KOPT-K1 (cell line): ENCODE data around the gene SSTR5.

Experiments used
- H3K27ac ChIP-seq: fragments of 200-600 bp; sonication (generic); 2 replicates; pipeline ENCODE4 v1.5.1; 2016; ENCODE audit warnings: antibody characterized with exemption, mild to moderate bottlenecking, low read depth, low read length; ENCODE audit not compliant: poor library complexity, severe bottlenecking
- H3K36me3 ChIP-seq: fragments of 200-600 bp; sonication (generic); 2 replicates; pipeline ENCODE4 v1.5.1; 2017; ENCODE audit warnings: antibody characterized with exemption, mild to moderate bottlenecking, low read length, moderate library complexity; ENCODE audit not compliant: insufficient read depth
- H3K9me3 ChIP-seq: fragments of 200-600 bp; sonication (generic); 2 replicates; pipeline ENCODE4 v1.5.1; 2017; ENCODE audit warnings: antibody characterized with exemption, low read length, mild to moderate bottlenecking; ENCODE audit not compliant: insufficient read depth, poor library complexity, severe bottlenecking

SSTR5 gene

GRCh38 chr16:1035066-1035415 is 37.5 kb upstream of the SSTR5 start:
- no peaks in the 10 kb centered on the region for H3K36me3 ChIP-seq
- no peaks in the 10 kb centered on the region for H3K9me3 ChIP-seq
- no peak overlapping the region for H3K27ac ChIP-seq

- H3K27ac ChIP-seq, result no peak overlapping the region
- no peaks in the 10 kb centered on the region for H3K36me3 ChIP-seq
These were observed 36.4 kb upstream of the SSTR5 start for GRCh38 chr16:1036166-1036565.

GRCh38 chr16:1036726-1037393 is 35.7 kb upstream of the SSTR5 start:
- Histone ChIP-seq H3K9me3 (no peaks in the 10 kb centered on the region), H3K36me3 (no peaks in the 10 kb centered on the region), H3K27ac (no peak overlapping the region)

More at GRCh38 chr16:1036166-1036565, 36.4 kb upstream of the SSTR5 start:
- H3K9me3 ChIP-seq, result no peaks in the 10 kb centered on the region

- no peak overlapping the region for H3K27ac ChIP-seq
- H3K36me3 ChIP-seq, result no peaks in the 10 kb centered on the region
These were observed 34.9 kb upstream of the SSTR5 start for GRCh38 chr16:1037394-1038257.

GRCh38 chr16:1038932-1039331 is 33.6 kb upstream of the SSTR5 start:
- no peak overlapping the region for H3K27ac ChIP-seq
- no peaks in the 10 kb centered on the region for H3K36me3 ChIP-seq
- no peaks in the 10 kb centered on the region for H3K9me3 ChIP-seq

More at GRCh38 chr16:1037394-1038257, 34.9 kb upstream of the SSTR5 start:
- H3K9me3 ChIP-seq, result no peaks in the 10 kb centered on the region

- H3K36me3 ChIP-seq, result no peaks in the 10 kb centered on the region
- no peaks in the 10 kb centered on the region for H3K9me3 ChIP-seq
- H3K27ac ChIP-seq, result no peak overlapping the region
These were observed 32.8 kb upstream of the SSTR5 start for GRCh38 chr16:1039762-1040161.

GRCh38 chr16:1040346-1040745 is 32.2 kb upstream of the SSTR5 start:
- Histone ChIP-seq H3K27ac (no peak overlapping the region), H3K36me3 (no peaks in the 10 kb centered on the region), H3K9me3 (no peaks in the 10 kb centered on the region)

GRCh38 chr16:1042049-1042744 is 30.4 kb upstream of the SSTR5 start:
- H3K27ac ChIP-seq, result no peak overlapping the region

GRCh38 chr16:1042866-1043265 is 29.7 kb upstream of the SSTR5 start:
- Histone ChIP-seq H3K36me3 (no peaks in the 10 kb centered on the region), H3K27ac (no peak overlapping the region), H3K9me3 (no peaks in the 10 kb centered on the region)

More at GRCh38 chr16:1042049-1042744, 30.4 kb upstream of the SSTR5 start:
- H3K36me3 ChIP-seq, result no peaks in the 10 kb centered on the region
- no peaks in the 10 kb centered on the region for H3K9me3 ChIP-seq

- no peaks in the 10 kb centered on the region for H3K9me3 ChIP-seq
- H3K27ac ChIP-seq, result no peak overlapping the region
- no peaks in the 10 kb centered on the region for H3K36me3 ChIP-seq
These were observed 28.6 kb upstream of the SSTR5 start for GRCh38 chr16:1043881-1044451.

- H3K9me3 ChIP-seq, result no peaks in the 10 kb centered on the region
- H3K27ac ChIP-seq, result no peak overlapping the region
- no peaks in the 10 kb centered on the region for H3K36me3 ChIP-seq
These were observed 27.9 kb upstream of the SSTR5 start for GRCh38 chr16:1044460-1045309.

GRCh38 chr16:1045310-1045992 is 27.1 kb upstream of the SSTR5 start:
- H3K36me3 ChIP-seq, result no peaks in the 10 kb centered on the region
- no peaks in the 10 kb centered on the region for H3K9me3 ChIP-seq
- no peak overlapping the region for H3K27ac ChIP-seq

- no peak overlapping the region for H3K27ac ChIP-seq
- H3K36me3 ChIP-seq, result no peaks in the 10 kb centered on the region
- H3K9me3 ChIP-seq, result no peaks in the 10 kb centered on the region
These were observed 26.3 kb upstream of the SSTR5 start for GRCh38 chr16:1045993-1046911.
